GM10266 (cell line): ENCODE measurements around the gene PPP6R2.
"Not testable (repeated sequence)": the region's sequence is repeated elsewhere in the genome, so short reads cannot be mapped to it uniquely, and the experiment has no call there.

Experiments used
- DNase-seq: peaks from one replicate; pipeline ENCODE4 v3.0.0; 2012; ENCODE audit errors: extremely low spot score
- TF ChIP-seq, protein P1 (sequence below): IDR thresholded peaks from 2 replicates; pipeline ENCODE4 v1.5.1; 2012; ENCODE audit warnings: mild to moderate bottlenecking, low read depth; ENCODE audit not compliant: control insufficient read depth, insufficient read depth; ENCODE audit errors: missing control alignments

PPP6R2 gene

GRCh38 chr22:50422046-50422445 lies 78.9 kb downstream of the PPP6R2 start:
- no peak for DNase-seq
- TF ChIP-seq, protein P1, sequence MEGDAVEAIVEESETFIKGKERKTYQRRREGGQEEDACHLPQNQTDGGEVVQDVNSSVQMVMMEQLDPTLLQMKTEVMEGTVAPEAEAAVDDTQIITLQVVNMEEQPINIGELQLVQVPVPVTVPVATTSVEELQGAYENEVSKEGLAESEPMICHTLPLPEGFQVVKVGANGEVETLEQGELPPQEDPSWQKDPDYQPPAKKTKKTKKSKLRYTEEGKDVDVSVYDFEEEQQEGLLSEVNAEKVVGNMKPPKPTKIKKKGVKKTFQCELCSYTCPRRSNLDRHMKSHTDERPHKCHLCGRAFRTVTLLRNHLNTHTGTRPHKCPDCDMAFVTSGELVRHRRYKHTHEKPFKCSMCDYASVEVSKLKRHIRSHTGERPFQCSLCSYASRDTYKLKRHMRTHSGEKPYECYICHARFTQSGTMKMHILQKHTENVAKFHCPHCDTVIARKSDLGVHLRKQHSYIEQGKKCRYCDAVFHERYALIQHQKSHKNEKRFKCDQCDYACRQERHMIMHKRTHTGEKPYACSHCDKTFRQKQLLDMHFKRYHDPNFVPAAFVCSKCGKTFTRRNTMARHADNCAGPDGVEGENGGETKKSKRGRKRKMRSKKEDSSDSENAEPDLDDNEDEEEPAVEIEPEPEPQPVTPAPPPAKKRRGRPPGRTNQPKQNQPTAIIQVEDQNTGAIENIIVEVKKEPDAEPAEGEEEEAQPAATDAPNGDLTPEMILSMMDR = no peak

DNA sequence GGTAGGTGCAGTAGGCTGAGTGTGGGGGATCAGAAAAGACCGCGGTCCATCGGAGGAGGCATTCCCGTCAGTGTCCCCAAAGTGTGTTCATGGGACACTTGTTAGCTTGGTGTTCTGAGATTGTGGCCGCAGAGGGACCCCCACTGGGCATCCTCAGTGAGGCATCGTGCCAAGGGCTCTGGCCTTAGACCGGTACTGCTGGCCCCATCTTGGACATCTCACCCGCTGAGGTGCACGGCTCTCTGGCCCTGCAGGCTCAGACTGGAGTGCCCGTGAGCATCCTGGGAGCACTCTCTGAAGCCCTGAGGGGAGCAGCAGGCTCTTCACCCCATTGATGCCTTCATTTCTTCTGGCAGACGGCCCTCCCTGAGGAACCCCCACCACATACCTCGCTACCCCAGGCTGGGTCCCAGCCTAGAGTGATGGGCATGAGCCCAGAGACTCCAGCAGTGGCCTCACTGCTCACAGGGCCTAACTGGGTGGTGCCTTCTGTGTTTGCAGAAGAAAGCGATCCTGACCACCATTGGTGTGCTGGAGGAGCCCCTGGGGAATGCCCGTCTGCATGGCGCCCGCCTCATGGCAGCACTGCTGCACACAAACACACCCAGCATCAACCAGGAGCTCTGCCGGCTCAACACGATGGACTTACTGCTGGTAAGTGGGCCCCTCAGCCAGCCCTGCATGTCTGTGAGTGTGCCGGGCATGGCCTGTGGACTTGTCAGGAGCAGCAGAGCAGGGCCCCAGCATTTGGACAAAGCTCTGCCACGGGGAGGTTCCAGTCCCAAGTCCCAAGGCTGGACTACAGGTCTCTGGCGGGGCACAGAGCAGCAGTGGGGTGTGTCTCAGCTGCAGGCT lies 80.1 kb downstream of the PPP6R2 start:
- DNase-seq = no peak
- TF ChIP-seq, protein P1 = no peak

DNA sequence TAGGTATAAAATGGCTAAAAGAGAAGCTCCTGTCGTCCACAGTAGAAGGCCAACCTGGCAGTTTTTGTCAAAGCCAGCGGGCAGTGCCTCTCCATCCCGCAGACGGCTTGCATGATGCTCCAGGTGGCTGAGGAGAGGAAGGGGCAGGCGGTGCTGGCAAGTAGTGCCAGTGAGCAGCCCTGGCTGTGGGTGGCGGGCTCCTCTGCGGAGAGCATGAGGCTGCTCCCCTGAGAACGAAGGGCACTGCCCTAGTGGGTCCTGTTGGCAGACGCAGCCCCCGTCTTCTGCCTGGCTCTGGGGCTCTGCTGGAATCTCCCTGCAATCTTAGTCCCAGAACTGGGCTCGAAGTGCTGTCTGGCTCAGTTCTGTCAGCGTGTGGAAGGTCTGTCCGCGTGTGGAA lies 80.8 kb downstream of the PPP6R2 start:
- no peak for DNase-seq
- TF ChIP-seq, protein P1 = no peak

DNA sequence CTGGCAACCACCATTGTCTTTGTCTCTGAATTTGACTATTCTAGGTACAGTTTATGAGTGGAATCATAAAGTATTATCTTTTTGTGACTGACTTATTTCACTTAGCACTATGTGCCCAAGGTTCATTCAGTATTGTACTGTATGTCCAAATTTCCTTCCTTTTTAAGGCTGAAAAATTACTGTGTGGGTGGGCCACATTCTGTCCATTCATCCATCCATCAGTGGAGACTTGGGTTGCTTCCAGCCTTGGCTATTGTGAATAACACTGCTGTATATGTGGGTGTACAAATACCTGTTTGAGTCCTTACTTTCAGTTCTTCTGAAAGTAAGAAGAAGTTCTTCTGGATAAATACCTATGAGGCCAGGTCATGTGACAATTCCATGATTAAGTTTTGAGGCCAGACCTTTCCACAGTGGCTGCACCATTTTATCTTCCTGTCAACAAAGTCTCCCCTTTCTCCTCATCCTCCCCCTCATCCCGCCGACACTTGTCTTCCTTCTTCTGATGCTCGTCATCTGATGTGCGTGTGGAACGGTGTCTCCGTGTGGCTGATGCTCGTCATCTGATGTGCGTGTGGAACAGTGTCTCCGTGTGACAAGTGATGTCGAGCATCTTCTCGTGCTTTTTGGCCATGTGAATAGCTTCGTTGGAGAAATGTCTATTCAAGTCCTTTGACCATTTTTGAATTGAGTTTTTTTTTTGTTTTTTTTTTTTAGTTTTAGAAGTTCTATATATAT lies 82.2 kb downstream of the PPP6R2 start:
- DNase-seq = no peak
- TF ChIP-seq, protein P1 = no peak

DNA sequence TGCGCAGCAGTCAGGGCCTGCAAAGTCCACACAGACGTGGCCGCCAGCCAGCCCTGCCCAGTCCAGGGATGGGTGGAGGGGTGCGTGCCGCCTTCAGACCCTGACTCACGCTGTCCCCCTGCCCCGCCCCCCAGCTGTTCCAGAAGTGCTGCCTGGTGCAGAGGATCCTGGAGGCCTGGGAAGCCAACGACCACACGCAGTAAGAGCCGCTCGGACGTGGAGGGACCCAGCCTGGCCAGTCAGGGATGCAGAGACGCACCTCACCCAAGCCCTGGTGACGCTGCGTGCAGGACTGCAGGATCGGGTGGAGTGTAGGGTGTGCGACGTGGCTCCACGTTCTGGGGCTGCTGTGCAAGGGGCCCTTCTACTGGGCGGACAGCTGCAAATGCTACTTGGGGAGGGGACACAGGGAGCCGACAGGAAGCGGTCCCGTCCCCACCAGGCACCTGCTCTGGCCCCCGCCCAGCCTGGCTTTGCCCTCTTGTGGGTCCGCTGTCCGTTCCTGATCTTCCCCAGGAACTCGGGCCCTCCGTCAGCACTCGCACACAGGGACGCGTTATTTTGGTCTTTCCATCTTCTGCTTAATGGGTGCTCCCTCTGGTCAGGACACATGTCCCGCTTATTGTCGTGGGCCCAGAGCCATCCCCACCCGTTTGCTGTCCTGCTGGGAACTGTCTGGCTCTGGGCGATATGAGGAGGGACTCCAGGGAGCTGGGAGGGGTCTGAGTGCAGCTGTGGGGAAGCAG lies 89.2 kb downstream of the PPP6R2 start:
- TF ChIP-seq, protein P1 = no peak
- no peak for DNase-seq

DNA sequence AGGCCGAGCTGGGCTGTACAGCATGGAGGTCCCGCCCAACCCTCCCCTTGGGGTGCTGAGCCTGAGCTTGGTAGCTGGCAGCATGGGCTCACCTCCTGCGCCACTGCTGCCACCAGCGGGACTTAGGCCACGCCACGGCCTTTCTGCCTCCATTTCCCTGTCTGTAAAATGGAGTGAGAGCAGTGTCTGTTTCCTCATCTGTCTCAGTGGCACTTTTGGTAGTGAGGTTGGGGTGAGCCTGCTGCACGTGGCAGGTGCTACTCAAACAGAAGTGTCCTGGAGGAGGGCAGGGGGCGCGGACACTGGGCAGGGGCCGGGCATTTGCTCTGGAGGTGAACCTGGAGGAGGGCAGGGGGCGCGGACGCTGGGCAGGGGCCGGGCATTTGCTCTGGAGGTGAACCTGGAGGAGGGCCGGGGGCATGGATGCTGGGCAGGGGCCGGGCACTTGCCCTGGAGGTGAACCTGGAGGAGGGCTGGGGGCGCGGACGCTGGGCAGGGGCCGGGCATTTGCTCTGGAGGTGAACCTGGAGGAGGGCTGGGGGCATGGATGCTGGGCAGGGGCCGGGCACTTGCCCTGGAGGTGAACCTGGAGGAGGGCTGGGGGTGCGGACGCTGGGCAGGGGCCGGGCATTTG lies 89.9 kb downstream of the PPP6R2 start:
- not testable (repeated sequence) for DNase-seq

- DNase-seq = no peak
- TF ChIP-seq, protein P1 = no peak
Measured at GRCh38 chr22:50434849-50435248, 91.7 kb downstream of the PPP6R2 start.
